Measurements from ENCODE around the gene EXOSC3. TPM values are rescaled to one million over a fixed set of nuclear protein-coding genes. Genes with fewer than 3 reads are reported as not detected.
A peak's percentile ranks its signal among the peaks of the same experiment; 100 is the strongest.

EXOSC3 gene
- total and polyA plus RNA-seq, 9 of the 15 experiments (the other 6 are each of a cell fraction or from before 2014, with no cell fraction given), result 18.5 to 266 (median 114) TPM

DNA sequence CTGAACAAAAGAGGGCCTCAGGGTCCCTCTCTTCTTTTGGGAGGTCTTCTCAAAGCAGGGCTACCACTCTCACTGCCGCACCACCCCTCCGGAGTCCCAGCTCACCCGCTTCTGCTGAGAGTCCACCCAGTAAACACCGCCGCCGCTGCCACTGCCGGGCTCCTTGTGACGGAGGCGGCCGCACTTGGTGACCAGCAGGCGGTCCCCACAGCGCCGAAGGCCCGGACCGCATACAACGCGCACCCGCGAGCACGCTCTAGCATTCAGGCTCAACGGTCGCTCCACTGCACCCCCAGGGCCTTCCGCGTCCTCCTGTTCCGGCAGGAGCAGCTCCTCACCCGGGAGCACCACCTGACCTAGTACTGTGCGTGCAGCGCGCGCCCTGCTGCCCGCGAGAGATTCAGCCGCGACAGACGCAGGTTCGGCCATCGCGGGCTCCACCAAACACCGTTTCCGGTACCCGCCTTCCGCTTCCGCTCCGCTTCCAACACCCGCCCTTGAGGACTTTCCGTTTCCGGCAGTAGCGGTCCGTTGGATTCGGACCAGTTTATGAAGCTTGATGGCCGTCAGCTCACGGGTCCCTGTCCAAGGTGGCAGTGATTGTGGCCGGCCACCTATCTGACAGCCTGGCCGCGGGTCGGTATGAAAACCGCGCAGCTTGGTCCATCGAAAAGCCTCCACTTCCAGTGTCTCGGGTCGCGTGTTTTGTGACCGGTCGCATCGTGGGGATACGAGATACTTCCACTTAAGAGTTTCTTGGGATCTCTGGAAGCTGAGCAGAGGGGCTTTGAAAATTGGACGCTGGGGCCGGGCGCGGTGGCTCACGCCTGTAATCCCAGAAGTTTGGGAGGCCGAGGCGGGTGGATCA lies at the start of gene EXOSC3 (continued):
- TF ChIP-seq, protein P1, sequence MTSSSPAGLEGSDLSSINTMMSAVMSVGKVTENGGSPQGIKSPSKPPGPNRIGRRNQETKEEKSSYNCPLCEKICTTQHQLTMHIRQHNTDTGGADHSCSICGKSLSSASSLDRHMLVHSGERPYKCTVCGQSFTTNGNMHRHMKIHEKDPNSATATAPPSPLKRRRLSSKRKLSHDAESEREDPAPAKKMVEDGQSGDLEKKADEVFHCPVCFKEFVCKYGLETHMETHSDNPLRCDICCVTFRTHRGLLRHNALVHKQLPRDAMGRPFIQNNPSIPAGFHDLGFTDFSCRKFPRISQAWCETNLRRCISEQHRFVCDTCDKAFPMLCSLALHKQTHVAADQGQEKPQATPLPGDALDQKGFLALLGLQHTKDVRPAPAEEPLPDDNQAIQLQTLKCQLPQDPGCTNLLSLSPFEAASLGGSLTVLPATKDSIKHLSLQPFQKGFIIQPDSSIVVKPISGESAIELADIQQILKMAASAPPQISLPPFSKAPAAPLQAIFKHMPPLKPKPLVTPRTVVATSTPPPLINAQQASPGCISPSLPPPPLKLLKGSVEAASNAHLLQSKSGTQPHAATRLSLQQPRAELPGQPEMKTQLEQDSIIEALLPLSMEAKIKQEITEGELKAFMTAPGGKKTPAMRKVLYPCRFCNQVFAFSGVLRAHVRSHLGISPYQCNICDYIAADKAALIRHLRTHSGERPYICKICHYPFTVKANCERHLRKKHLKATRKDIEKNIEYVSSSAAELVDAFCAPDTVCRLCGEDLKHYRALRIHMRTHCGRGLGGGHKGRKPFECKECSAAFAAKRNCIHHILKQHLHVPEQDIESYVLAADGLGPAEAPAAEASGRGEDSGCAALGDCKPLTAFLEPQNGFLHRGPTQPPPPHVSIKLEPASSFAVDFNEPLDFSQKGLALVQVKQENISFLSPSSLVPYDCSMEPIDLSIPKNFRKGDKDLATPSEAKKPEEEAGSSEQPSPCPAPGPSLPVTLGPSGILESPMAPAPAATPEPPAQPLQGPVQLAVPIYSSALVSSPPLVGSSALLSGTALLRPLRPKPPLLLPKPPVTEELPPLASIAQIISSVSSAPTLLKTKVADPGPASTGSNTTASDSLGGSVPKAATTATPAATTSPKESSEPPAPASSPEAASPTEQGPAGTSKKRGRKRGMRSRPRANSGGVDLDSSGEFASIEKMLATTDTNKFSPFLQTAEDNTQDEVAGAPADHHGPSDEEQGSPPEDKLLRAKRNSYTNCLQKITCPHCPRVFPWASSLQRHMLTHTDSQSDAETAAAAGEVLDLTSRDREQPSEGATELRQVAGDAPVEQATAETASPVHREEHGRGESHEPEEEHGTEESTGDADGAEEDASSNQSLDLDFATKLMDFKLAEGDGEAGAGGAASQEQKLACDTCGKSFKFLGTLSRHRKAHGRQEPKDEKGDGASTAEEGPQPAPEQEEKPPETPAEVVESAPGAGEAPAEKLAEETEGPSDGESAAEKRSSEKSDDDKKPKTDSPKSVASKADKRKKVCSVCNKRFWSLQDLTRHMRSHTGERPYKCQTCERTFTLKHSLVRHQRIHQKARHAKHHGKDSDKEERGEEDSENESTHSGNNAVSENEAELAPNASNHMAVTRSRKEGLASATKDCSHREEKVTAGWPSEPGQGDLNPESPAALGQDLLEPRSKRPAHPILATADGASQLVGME (CRISPR knock-in tag; IDR thresholded peaks at IDR 0.05), result no peak
- TF ChIP-seq FOXA3 (CRISPR knock-in tag; conservative IDR thresholded peaks at IDR 0.05 in 1 of 2, IDR thresholded peaks at IDR 0.05 in 1 of 2), result no peak; a peak in 1 of 4 replicates
- no peak for TF ChIP-seq NCOA4 (IDR thresholded peaks at IDR 0.05; ENCODE audit: partially characterized antibody)
- no peak for TF ChIP-seq U2AF2 (optimal IDR thresholded peaks at IDR 0.05; ENCODE audit: low read depth, low read length)
- TF ChIP-seq ZKSCAN3 (CRISPR knock-in tag; IDR thresholded peaks at IDR 0.05), result no peak
- no peak for TF ChIP-seq ZNF707 (CRISPR knock-in tag; conservative IDR thresholded peaks at IDR 0.05)
- TF ChIP-seq ZNF445 (CRISPR knock-in tag; IDR thresholded peaks at IDR 0.05; ENCODE audit: low read depth), result no peak
- no peak for TF ChIP-seq ZNF586 (CRISPR knock-in tag; conservative IDR thresholded peaks at IDR 0.05)
- TF ChIP-seq ZNF140 (CRISPR knock-in tag; IDR thresholded peaks at IDR 0.05), result no peak
- TF ChIP-seq TEAD4 (IDR thresholded peaks at IDR 0.05; ENCODE audit: low read length), result peak; percentile 16; the same call in 1 of the 2 replicates
- no peak; the same call in 1 of the 2 replicates for TF ChIP-seq TEAD4 (CRISPR knock-in tag; IDR thresholded peaks at IDR 0.05; ENCODE audit: borderline replicate concordance)
- TF ChIP-seq CHD2 (IDR thresholded peaks at IDR 0.05; ENCODE audit: low read depth, low read length), result peak; percentile 76
- TF ChIP-seq RBM15 (IDR thresholded peaks at IDR 0.05; ENCODE audit: insufficient read depth, low read length), result no peak
- TF ChIP-seq HNRNPH1 (optimal IDR thresholded peaks at IDR 0.05; ENCODE audit: low read depth, low read length), result no peak
- TF ChIP-seq ZNF12 (CRISPR knock-in tag; IDR thresholded peaks at IDR 0.05), result peak; percentile 86
- TF ChIP-seq HLTF (IDR thresholded peaks at IDR 0.05), result peak; percentile 29
- TF ChIP-seq, protein P2, sequence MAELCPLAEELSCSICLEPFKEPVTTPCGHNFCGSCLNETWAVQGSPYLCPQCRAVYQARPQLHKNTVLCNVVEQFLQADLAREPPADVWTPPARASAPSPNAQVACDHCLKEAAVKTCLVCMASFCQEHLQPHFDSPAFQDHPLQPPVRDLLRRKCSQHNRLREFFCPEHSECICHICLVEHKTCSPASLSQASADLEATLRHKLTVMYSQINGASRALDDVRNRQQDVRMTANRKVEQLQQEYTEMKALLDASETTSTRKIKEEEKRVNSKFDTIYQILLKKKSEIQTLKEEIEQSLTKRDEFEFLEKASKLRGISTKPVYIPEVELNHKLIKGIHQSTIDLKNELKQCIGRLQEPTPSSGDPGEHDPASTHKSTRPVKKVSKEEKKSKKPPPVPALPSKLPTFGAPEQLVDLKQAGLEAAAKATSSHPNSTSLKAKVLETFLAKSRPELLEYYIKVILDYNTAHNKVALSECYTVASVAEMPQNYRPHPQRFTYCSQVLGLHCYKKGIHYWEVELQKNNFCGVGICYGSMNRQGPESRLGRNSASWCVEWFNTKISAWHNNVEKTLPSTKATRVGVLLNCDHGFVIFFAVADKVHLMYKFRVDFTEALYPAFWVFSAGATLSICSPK (IDR thresholded peaks at IDR 0.05; ENCODE audit: borderline replicate concordance), result no peak
- no peak for TF ChIP-seq ZNF274 (IDR thresholded peaks at IDR 0.05; ENCODE audit: borderline replicate concordance, low read depth, low read length)
- TF ChIP-seq PRPF4 (IDR thresholded peaks at IDR 0.05; ENCODE audit: insufficient read depth, low read depth, low read length, poor library complexity, severe bottlenecking), result no peak

All from K562 (cell line).